GM06990 (cell line): ENCODE results near the gene MACROH2A2.
A peak's percentile ranks its signal among the peaks of the same experiment; 100 is the strongest.
"Not testable (repeated sequence)": the region's sequence is repeated elsewhere in the genome, so short reads cannot be mapped to it uniquely, and the experiment has no call there.

Experiments
- DNase-seq: peaks from one replicate; pipeline ENCODE4 v3.0.0-alpha.2; 2011; ENCODE audit not compliant: insufficient read length; ENCODE audit errors: extremely low read depth
- H3K27me3 ChIP-seq: replicated peaks from 2 replicates; pipeline ENCODE4 v1.6.0; 2011; ENCODE audit warnings: low read length; ENCODE audit not compliant: control insufficient read depth, insufficient read depth
- H3K36me3 ChIP-seq: 2 replicates; pipeline ENCODE4 v1.5.1; 2011; ENCODE audit warnings: low read length; ENCODE audit not compliant: control insufficient read depth, insufficient read depth
- H3K4me3 ChIP-seq: replicated peaks from 2 replicates; pipeline ENCODE4 v1.5.1; 2011; ENCODE audit warnings: low read depth, mild to moderate bottlenecking, control low read depth, low read length
- CTCF ChIP-seq: IDR thresholded peaks from 2 replicates; pipeline ENCODE4 v1.5.1; 2011; ENCODE audit warnings: low read length, control low read depth, mild to moderate bottlenecking, inconsistent platforms; ENCODE audit not compliant: insufficient read depth, poor library complexity, severe bottlenecking

The MACROH2A2 gene

GRCh38 chr10:70096705-70097420, 44.2 kb downstream of the MACROH2A2 start:
- H3K4me3 ChIP-seq, result no peak overlapping the region
- no peak for DNase-seq
- no peaks in the 10 kb centered on the region for H3K36me3 ChIP-seq
- peaks cover 1% of the 10 kb centered on the region; the same call in 1 of the 2 replicates for H3K27me3 ChIP-seq
- no peak for TF ChIP-seq CTCF

GRCh38 chr10:70097459-70097858, 44.8 kb downstream of the MACROH2A2 start:
- no peak for TF ChIP-seq CTCF
- H3K4me3 ChIP-seq, result no peak overlapping the region
- peaks cover 1% of the 10 kb centered on the region; the same call in 1 of the 2 replicates for H3K27me3 ChIP-seq
- DNase-seq, result no peak
- no peaks in the 10 kb centered on the region for H3K36me3 ChIP-seq

- Histone ChIP-seq H3K27me3 (peaks cover 1% of the 10 kb centered on the region; the same call in 1 of the 2 replicates), H3K4me3 (no peak overlapping the region), H3K36me3 (no peaks in the 10 kb centered on the region)
- no peak for DNase-seq
- TF ChIP-seq CTCF, result no peak
These were observed 45.6 kb downstream of the MACROH2A2 start for GRCh38 chr10:70098271-70098670.

GRCh38 chr10:70101068-70101562, 48.5 kb downstream of the MACROH2A2 start:
- DNase-seq, H3K27me3 ChIP-seq, H3K36me3 ChIP-seq, H3K4me3 ChIP-seq: not testable (repeated sequence)

GRCh38 chr10:70101668-70102067, 49.0 kb downstream of the MACROH2A2 start:
- H3K27me3 ChIP-seq, result peaks cover 1% of the 10 kb centered on the region; the same call in 1 of the 2 replicates
- TF ChIP-seq CTCF, result no peak
- DNase-seq, result no peak
- no peak overlapping the region for H3K4me3 ChIP-seq
- H3K36me3 ChIP-seq, result no peaks in the 10 kb centered on the region

- peak; percentile 53 for DNase-seq
- no peaks in the 10 kb centered on the region for H3K27me3 ChIP-seq
- H3K4me3 ChIP-seq, result no peak overlapping the region
These were observed 54.5 kb downstream of the MACROH2A2 start for GRCh38 chr10:70106958-70107791.

More at GRCh38 chr10:70106958-70107791, 54.5 kb downstream of the MACROH2A2 start:
- H3K36me3 ChIP-seq, result peaks cover 5% of the 10 kb centered on the region
- peak; percentile 91 for TF ChIP-seq CTCF
